NCI-H187 (cell line): Measurements from ENCODE around the gene PDLIM1.

Source experiments
- DNase-seq, 2 experiments: peaks; one replicate each; lab custom pipeline; 2025; lab: John Stamatoyannopoulos, UW

The PDLIM1 gene

GRCh38 chr10:95290461-95291364 lies at the start of gene PDLIM1:
PDLIM1 (minus strand) TSS chr10:95291003; CDS start chr10:95290915, 88 bp downstream.
- no peak for DNase-seq

DNA sequence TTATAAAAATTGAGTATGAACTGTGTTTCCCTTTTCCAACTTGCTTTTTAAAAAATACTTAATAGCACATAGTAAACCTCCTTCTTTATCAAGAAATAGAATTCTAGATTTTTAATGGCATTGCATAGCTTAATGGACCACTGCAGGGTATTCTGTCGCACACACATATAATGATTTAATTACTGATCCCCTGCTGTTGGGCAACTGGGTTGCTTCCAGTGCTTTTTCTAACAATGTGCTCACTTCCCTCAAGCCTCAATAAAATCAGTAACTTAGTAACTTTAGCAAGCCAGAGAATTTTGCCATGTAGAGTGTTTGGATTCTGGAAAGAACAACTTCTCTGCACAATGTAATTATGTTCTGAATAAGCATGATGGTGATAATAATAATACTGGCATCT lies 49.1 kb upstream of the PDLIM1 start:
- DNase-seq = no peak

DNA sequence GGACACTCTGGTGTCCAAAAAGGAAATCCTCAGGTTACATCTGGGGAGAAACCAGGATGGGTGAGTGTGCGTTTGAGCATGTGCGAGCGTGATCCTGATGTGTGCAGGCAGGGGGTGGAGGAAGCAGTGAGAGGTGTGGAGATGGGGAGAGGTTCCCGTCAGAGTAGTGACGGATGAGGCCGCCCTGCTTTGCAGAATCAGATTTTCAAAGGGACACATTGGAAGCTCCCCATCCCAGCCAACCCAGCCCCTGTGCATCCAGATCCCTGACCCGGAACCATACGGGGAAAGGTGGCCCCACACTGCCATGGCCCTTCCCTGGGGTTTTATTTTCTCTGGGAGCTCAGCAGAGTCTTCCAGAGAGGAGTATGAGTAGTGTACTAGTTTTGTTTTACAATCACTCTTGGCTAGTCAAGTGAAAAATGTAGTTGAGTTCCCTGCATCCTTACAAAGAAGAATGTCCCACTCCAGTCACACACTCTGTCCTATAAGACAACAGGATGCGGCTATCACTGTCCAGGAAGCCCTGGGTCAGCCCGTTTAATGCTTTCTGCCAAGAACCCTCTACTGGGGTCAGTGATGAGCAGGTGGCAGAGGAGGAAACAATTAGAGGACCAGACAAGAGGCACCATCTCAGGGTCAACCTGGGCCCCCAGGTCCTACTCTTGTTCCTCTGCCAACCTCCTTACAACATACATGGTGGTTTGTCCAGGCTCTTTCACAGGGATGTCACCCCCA lies 46.8 kb upstream of the PDLIM1 start:
- no peak for DNase-seq

DNA sequence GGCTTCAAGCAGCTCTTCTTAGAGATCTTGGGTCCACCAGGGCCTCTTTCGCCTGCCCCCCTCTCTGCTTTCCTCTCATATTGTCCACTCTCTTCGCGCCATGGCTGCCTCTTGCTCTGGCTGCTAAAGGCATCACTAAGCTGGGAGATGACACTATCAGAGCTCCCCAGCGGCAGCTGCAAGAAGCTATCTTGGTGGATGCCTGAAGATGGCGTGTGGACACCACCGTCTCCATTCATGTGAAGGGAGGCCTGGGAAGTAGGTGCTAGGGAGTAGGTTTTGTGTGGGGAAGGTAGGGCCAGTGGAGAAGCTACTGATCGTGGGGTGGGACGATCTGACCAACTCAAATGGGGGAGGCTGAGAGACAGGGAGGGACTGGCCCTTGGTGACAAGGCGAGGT lies 45.9 kb upstream of the PDLIM1 start:
- DNase-seq = no peak

GRCh38 chr10:95335933-95336699 lies 45.3 kb upstream of the PDLIM1 start:
- no peak for DNase-seq

- no peak for DNase-seq
Measured at GRCh38 chr10:95334805-95335144, 44.0 kb upstream of the PDLIM1 start.

DNA sequence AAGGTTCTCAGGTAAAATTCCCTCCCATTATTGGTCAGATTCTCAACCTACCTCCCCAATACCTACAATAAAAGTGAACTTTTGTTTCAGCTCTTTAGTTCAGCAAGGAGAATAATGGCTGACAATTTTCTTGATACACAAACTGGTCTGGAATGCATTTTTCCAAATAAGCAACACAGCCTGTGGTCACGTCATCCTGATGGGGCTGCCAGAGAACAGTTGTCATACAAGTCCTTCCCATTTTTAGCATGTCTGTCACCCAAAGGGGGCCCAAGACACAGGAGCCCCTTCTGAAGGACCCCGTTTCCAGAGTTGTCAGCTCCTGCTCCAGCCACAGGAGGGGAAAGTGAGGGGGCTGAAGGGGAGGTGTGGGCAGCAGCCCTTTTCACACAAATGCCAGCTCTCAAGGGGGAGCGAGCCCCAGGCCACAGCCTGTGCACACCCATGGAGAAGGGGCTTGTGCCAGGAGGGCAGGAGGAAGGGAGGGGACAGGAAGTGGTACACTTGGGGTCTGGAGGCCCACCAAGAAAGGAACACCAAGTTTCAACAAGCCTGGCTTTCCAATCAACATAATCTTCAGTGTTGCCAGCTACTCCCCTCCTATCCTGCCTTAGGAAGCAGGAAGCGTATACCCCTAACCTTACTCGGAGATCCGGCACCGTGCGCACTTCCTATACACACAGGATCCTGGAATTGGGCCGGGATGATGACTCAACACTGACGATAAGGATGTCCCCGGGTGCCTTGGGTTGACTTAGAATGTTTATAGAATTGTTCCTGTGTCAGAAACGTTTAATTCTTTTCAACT lies 43.4 kb upstream of the PDLIM1 start:
- DNase-seq = no peak

DNA sequence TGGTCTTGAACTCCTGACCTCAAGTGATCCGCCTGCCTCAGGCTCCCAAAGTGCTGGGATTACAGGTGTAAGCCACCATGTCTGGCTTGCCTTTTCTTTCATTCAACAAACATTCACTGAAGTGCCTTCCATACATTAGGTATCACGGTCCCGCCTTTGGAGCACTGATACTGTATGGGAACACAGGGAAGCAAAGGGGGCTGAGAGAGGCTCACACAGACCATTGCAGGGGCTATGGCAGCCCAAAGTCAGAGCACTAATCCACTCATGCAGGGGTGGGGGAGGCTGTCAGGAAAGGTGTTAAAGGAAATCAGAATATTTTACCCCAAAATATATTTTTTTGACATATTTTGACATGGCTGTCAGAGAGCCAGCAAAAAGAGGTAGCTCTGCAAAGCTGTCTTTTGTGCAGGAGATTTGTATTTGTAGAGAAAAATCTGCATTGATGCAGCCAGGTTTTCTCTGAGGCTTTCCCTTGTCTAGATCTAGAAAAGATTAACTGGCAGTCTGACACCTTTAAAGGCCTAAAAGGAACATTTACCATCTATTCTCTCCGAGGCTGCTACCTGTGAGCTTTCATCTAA lies 42.0 kb upstream of the PDLIM1 start:
- DNase-seq = no peak

DNA sequence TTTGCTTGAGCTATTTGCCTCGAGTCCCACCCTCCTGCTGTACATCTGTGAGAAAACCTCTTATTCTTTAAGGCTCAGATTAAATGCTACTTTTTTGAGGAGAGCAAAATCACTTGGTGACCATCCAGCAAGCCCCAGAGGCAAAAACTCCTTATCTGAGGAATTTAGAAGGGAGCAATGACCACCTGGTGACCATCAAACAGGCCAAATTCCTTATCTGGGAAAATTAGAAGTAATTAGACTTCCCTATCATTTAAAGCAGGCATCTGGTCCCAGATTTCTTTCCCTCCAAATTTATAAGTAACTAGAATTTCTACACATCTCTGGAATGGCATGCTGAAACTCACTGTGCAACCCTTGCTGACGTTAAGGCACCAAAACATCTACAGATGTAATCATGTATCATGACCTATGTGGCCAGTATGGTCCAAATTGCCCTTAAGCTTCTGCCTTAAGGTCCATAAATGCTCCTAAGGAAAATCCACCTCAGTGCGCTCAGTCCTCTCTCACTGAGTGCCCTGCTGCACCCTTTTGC lies 40.9 kb upstream of the PDLIM1 start:
- no peak for DNase-seq

DNA sequence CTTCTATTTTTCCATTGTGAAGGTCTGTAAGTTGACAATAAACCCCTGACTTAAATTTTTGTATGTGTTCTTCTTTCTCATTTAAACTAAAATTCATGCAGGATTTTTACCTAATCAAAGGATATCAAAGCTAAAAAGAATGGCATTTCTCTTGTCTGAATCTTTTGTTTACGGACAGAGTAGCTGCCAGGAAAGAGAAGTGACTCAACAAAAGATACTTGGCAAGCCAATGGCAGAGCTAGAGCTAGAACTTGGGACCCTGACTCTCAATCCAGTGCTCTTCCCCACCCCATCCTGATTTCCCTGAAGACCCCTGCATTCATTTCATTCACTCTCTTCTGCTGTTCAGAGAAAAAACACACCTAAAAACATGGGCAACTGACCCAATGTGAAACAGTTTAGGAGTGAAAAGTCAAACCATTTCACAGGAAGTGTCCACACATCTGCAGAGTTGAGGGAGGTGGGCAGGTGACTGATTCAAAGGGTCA lies 40.2 kb upstream of the PDLIM1 start:
- no peak for DNase-seq

- no peak for DNase-seq
Measured at GRCh38 chr10:95329296-95329695, 38.5 kb upstream of the PDLIM1 start.

DNA sequence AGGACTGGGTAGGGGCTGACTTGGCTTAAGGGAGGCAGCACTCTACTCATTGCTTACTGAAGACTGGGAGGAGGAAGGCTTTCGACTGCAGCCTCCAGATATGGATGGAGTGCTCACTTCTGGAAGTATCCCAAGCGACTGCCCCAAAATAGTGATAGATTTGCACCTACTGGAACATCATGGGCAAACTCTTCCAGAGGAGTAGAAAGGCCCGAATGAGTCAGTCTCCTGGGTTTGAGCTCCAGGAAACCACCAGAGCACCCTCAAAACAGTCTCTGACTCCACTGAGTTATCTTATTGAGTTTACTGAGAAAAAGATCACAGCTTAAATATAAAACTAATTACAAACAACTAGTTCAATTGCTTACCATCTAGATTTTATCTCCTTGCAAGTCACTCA lies 37.2 kb upstream of the PDLIM1 start:
- no peak for DNase-seq

- DNase-seq = peak; percentile 9 to 19
Measured at GRCh38 chr10:95327367-95327766, 36.6 kb upstream of the PDLIM1 start.

- no peak for DNase-seq
Measured at GRCh38 chr10:95326396-95326795, 35.6 kb upstream of the PDLIM1 start.

DNA sequence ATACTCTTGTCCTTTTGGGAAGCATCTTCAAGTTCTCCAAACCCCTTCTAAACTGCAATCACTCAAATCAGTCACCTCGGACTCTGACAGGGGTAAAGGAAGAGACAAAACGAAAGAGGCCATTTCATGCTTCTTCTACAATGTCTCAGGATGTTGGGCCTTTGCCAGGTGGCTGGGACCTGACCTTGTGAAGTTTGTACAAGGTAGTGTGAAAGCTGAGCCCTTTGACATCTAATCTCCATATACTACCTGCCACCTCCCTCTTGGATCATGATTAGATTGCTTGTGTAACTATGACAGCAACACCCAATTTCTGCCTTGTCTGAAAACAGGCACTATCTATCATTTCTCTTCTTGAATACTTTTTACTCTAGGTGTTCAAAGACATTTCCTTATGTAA lies 35.1 kb upstream of the PDLIM1 start:
- DNase-seq = no peak

- DNase-seq = no peak
Measured at GRCh38 chr10:95324436-95325268, 33.8 kb upstream of the PDLIM1 start.

- no peak for DNase-seq
Measured at GRCh38 chr10:95321554-95322301, 30.9 kb upstream of the PDLIM1 start.

DNA sequence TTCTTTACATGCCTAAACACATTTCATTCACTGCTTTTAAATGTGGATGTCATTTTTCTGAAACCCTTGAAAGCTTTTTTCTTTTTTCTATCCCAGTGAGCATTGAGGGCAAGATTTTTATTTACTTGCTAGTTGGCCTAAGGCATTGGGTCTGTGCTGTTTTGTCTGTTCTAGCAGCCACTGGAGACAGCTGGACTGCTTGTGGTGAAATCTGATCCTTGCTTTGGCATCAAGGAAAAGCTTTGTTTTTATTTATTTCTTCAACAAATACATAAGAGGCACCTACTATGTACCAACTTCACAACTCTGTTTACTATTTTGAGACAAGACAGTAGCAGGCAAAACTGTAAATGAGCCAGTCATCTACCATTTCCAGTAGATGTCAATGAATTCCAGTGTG lies 28.4 kb upstream of the PDLIM1 start:
- no peak for DNase-seq

GRCh38 chr10:95315509-95315908 lies 24.7 kb upstream of the PDLIM1 start:
- no peak for DNase-seq
